SK-MEL-5 (cell line): ENCODE data around the gene AUH. TPM values are rescaled to one million over a fixed set of nuclear protein-coding genes. Genes with fewer than 3 reads are reported as not detected.

Experiments
- DNase-seq: peaks from one replicate; pipeline ENCODE4 v3.0.0-alpha.2; 2016; ENCODE audit warnings: low read depth, low spot score
- in situ Hi-C: cut with HindIII; loops from 2 replicates; pipeline ENCODE4 v1.10.0; 2016; ENCODE audit warnings: low sequenced_read_pairs, high pct_unique_total_duplicates, low pct_unique_long_range_greater_than_20kb
- total RNA-seq: library from RNA; depleted of rRNA; stranded (reverse); fragments of >200 nt; shearing (Covaris generic); gene quantifications from 2 replicates; pipeline ENCODE4 v1.2.3, GENCODE V29; 2014

Gene AUH
- total RNA-seq, 1 experiment from 2014 or later, result 29.9 TPM

DNA sequence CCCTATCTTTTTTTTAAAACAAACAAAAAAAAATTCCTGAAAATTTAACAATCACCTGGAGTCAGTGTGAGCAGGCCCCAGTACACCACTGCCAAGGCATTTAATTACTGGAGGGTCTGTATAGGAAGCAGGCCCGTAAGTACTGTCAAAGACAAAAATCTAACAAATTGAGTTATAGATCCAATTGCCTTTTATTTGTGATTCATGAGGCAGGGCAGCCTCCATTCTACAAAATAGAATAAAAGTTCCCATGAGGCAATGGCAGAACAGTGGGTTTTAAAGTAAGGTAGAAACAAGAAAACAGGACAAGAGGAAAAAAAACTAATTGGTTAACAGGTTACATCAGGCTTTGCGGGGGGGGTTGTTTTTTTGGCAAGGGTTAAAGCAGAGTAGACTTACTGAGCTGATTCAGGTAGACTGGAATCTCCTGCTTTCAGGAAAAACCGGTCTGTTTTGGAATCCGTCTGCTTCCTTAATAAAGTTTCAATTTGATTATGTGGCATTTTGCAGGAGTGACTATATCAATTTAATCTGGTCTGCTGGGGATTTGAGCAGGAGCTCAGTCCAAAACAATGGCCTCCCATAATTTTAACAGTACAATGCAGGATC lies 48.9 kb downstream of the AUH start:
- in situ Hi-C loops, result no loop called here
- no peak for DNase-seq

DNA sequence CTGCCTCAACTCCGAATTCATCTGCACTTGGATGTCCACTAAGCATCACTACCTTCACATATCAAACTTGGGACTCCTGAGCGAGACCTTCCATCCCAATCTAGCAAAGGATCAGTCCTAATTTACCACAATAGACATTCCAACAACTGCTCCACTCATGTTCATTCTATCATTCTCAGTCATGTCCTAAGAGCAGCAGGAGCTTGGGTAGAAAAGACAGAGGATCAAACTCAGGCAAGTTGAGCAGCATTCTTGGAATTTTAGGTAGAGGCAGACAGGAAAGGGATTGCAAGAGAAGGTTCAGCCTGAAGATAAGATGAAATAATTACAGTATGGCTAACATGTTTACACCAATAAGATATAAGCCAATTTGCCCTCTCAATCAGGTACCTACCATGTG lies 51.7 kb downstream of the AUH start:
- in situ Hi-C loops, result no loop called here
- DNase-seq, result no peak

- DNase-seq, result no peak
- in situ Hi-C loops, result no loop called here
These were observed 53.5 kb downstream of the AUH start for GRCh38 chr9:91308191-91308590.

DNA sequence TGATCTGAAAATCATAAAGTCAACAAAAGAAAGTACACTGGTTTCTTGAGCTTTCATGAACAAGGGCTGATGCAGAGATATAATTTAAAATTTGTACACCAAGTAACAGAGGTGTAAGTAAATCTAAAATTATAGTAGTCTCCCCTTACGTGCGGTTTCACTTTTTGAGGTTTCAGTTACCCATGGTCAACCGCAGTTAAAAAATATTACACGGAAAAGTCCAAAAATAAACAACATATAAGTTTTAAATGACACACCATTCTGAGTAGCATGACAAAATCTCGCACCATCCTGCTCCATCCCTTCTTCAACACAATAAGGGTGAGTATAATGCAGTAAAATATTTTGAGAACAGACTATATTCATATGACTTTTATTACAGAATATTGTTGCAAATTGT lies 54.4 kb downstream of the AUH start:
- in situ Hi-C loops, result no loop called here
- DNase-seq, result no peak

DNA sequence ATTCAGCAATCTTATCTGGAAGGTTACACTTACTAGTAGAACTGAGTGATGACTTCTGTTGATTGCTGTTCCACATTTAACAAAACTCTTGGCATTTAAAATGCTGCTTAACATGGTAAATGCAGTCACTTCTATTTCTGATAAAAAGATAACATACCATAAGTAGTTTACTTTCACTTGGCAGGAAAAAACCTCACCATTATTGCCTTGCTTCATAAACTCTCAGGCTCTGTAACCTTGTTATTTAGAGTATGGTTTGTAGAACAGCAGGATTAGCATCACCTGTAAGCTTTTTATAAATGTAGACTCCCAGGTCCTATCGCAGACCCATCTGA lies 55.5 kb downstream of the AUH start:
- no peak for DNase-seq
- in situ Hi-C loops, result no loop called here

GRCh38 chr9:91305596-91306295 lies 56.0 kb downstream of the AUH start:
- DNase-seq, result peak; percentile 81
- in situ Hi-C loops, result no loop called here

DNA sequence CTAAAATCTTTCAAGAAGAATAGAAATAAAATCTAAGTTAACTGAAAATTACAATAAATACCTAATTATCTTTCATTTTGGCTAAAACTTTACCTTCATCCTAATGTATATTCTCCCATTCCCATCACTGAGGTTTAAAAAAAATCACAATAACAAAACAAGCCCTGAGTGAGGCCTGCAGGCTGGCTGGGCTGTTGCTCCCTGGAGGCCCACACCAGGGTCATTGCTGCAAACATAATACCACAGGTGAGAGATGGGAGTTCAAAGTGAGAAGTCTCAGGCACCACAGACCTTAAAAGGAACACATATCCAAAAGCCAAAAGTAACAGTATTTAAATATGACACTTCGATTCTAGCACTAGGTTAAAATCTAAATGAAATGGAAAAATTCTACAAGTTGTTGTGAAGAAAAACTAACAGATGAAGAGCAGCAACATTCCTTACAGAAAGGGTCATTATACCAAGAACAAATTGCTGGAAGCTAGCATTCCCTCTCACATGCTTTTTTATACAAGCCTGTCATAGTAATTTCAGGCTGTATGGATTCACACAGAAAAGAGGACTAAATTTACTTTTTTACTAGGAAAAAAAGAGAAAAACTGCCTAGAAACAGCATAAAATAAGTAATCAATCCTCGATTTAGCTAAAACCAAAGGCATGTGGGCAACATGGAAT lies 57.8 kb downstream of the AUH start:
- DNase-seq, result no peak
- in situ Hi-C loops, result no loop called here

DNA sequence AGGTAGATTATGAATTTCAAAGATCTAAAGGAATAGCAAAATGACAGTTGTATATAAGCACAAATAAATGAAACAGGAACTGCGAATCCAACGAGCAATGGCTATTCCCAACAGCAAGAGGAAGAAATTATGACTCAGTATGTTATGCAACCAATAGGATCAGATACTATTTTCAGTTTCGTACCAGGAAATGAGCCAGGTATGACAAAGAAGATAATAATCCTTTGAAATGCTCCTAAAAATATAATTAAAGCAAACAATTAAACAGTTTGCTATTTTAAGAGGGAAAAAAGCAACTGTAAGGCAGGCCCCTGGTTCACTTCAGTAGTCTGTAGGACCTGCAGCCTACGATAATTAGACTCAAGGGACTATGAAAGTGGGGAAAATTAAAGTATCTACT lies 58.9 kb downstream of the AUH start:
- no peak for DNase-seq
- in situ Hi-C loops, result no loop called here

DNA sequence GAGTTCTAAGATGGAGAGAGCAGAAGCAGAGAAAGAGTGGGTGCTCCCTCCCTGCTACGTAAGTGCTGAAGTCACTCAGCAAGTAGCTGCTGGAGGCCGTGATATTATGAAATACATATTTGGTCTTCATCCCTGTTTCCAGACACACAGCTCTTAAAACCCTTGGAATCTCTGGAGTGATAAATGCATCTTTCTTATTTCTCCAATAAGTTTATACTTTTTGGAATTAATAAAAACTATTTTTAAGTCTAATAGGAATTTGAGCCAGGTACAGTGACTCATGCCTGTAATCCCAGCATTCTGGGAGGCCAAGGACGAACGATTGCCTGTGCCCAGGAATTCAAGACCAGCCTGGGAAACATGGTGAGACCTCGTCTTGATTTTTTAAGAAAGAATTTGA lies 60.6 kb downstream of the AUH start:
- in situ Hi-C loops, result no loop called here
- DNase-seq, result no peak

- in situ Hi-C loops, result no loop called here
- DNase-seq, result peak; percentile 55
These were observed 63.4 kb downstream of the AUH start for GRCh38 chr9:91298311-91298710.

- in situ Hi-C loops, result no loop called here
- DNase-seq, result no peak
These were observed 64.4 kb downstream of the AUH start for GRCh38 chr9:91297306-91297705.

GRCh38 chr9:91296354-91296753 lies 65.4 kb downstream of the AUH start:
- no peak for DNase-seq
- in situ Hi-C loops, result no loop called here

GRCh38 chr9:91295357-91295756 lies 66.4 kb downstream of the AUH start:
- in situ Hi-C loops, result no loop called here

DNA sequence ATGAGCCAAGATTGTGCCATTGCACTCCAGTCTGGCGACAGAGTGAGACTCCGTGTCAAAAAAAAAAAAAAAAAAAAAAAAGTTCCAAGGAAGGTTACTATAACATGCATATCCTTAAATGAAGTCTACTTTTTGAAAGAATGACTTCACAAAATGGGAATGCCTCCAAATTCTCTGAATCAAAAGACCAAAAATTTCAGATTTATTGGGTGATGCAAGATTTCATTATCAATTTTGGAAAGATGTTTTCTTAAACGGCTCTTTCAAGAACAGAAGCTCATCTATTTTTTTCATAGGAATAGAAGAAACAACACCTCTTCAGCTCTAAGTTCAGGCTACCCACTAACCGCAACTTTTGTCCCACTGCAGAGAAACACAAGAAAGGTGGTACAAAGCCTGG lies 69.9 kb downstream of the AUH start:
- in situ Hi-C loops, result no loop called here
- no peak for DNase-seq

More at GRCh38 chr9:91295357-91295756, 66.4 kb downstream of the AUH start:
- no peak for DNase-seq

- in situ Hi-C loops, result no loop called here
These were observed 72.5 kb downstream of the AUH start for GRCh38 chr9:91289244-91289643.

GRCh38 chr9:91285729-91286353 lies 75.9 kb downstream of the AUH start:
- in situ Hi-C loops, result no loop called here
- DNase-seq, result peak; percentile 56

More at GRCh38 chr9:91289244-91289643, 72.5 kb downstream of the AUH start:
- DNase-seq, result no peak

GRCh38 chr9:91282292-91282691 lies 79.4 kb downstream of the AUH start:
- in situ Hi-C loops, result no loop called here
- no peak for DNase-seq

DNA sequence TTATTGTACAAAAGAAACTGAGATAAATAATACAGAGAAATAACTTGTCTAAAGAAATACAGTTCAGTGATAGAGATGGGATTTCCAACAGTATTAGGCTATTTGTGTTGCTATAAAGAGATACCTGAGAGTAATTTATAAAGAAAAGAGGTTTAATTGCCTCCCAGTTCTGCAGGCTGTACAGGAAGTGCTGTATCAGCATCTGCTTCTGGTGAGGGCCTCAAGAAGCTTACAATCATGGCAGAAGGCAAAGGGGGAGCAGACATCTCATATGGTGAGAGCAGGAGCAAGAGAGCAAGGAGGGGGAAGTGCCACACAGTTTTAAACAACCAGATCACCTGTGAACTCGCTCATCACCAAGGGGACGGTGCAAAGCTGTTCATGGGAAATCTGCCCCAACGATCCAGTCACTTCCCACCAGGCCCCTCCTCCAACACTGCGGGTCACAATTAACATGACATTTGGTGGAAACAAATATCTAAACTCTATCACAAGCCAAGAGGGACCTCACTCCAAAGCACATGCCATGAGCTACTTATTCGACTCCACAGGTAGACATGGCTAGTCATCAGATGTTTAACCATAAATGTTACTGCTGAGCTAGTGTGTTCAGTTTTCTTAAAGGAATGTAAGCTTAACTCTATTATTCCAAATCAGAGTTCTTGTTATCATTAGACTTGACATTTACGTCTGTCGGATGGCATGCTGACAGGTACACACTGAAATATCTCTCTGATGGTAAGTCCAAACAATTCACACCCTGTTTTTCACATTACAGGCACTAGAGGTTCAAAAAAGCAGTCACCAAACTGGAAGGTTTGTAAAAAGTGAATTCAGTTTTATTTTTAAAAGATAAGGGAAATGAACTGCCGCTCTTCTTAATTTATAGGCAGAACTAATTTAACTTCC lies 82.2 kb downstream of the AUH start:
- no peak for DNase-seq
- in situ Hi-C loops, result no loop called here
